Amniotic epithelial cell (primary cell): ENCODE measurements around the gene CUEDC1.

Experiments
- DNase-seq: peaks from one replicate; pipeline ENCODE4 v3.0.0-alpha.2; 2010; ENCODE audit warnings: low read depth

The CUEDC1 gene

GRCh38 chr17:57915985-57916757 lies 39.0 kb downstream of the CUEDC1 start:
- DNase-seq, result no peak

- no peak for DNase-seq
Observed at GRCh38 chr17:57915544-57915943, 39.7 kb downstream of the CUEDC1 start.

GRCh38 chr17:57914273-57915142 lies 40.7 kb downstream of the CUEDC1 start:
- no peak for DNase-seq

- no peak for DNase-seq
Observed at GRCh38 chr17:57913575-57914272, 41.5 kb downstream of the CUEDC1 start.

- no peak for DNase-seq
Observed at GRCh38 chr17:57911834-57912673, 43.2 kb downstream of the CUEDC1 start.

GRCh38 chr17:57910462-57911420 lies 44.5 kb downstream of the CUEDC1 start:
- no peak for DNase-seq

GRCh38 chr17:57909551-57909950 lies 45.7 kb downstream of the CUEDC1 start:
- no peak for DNase-seq

- no peak for DNase-seq
Observed at GRCh38 chr17:57908278-57908677, 46.9 kb downstream of the CUEDC1 start.

- DNase-seq, result no peak
Observed at GRCh38 chr17:57906910-57907309, 48.3 kb downstream of the CUEDC1 start.

GRCh38 chr17:57905875-57906455 lies 49.2 kb downstream of the CUEDC1 start:
- no peak for DNase-seq

- no peak for DNase-seq
Observed at GRCh38 chr17:57903961-57904360, 51.3 kb downstream of the CUEDC1 start.

GRCh38 chr17:57902800-57903759 lies 52.1 kb downstream of the CUEDC1 start:
- DNase-seq, result peak; percentile 76

GRCh38 chr17:57902117-57902799 lies 53.0 kb downstream of the CUEDC1 start:
- no peak for DNase-seq

GRCh38 chr17:57900991-57901743 lies 54.0 kb downstream of the CUEDC1 start:
- no peak for DNase-seq

GRCh38 chr17:57899822-57900221 lies 55.4 kb downstream of the CUEDC1 start:
- no peak for DNase-seq

GRCh38 chr17:57899391-57899790 lies 55.8 kb downstream of the CUEDC1 start:
- no peak for DNase-seq

- no peak for DNase-seq
Observed at GRCh38 chr17:57898487-57899311, 56.5 kb downstream of the CUEDC1 start.
